Measurements from ENCODE around the gene RAD51.

RAD51 gene

DNA sequence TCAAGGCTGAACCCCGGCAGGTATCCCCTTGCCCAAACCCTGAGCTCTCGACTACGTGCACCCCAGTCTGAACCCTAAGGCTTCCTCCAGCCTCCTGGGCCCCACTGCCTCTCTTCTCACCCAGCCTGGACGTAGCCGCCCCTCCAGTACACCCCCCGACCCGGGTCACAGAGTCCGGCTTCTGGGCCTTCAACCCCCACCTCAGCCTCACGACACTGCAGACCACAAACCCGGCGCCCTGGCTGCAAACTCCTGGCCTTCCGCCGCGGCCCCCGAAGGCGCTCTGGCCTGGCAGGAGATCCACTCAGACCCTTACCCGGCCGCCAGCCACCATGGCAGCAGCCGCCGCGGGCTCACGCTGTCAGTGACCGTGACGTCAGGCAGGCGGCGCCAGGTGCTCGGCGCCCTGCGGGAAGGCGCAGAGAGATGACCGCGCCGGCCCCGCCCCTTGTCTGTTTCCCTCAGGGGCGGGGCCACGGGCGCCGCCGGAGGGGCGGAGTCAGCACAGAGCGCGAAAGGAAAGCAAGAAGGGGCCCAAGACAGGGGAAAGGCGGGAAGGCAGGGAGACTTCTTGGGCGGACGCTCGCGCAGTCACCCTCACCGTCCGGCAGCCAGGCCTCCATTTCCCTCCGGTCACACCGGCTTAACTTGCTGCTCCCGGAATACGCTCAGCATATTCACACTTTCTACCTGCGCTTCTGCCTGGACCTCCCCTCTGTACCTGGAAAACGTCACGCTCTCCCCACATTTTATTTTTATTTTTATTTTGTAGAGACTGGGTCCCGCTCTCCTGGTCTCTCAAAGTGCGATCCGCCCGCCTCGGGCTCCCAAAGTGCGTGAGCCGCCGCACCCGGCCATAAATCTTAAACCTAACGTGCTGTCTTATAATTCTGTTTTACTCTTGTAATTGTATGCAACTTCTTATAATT lies 60.2 kb downstream of the RAD51 start, which contains the start of gene RMDN3:
Gene RMDN3 (minus strand): TSS at position 372 of the 929 bp plus-strand sequence. CDS start 471 bp downstream, outside the sequence.
- H3K4me1 ChIP-seq (ENCODE audit: insufficient read depth, low read length), result peaks cover 16% of the 10 kb centered on the region
- H3K27me3 ChIP-seq (ENCODE audit: insufficient read depth, low read length), result no peaks in the 10 kb centered on the region
- H2AFZ ChIP-seq (ENCODE audit: low read depth, low read length), result peak within 1 kb of the TSS; percentile 95
- H3K9me3 ChIP-seq (ENCODE audit: low read length), result no peaks in the 10 kb centered on the region
- peak within 1 kb of the TSS; percentile 89 for H3K4me3 ChIP-seq (ENCODE audit: low read length)
- peaks cover 19% of the 10 kb centered on the region for H3K36me3 ChIP-seq (ENCODE audit: insufficient read depth, low read length)

- Histone ChIP-seq H2AFZ (ENCODE audit: low read depth, low read length) (peak overlapping the region; percentile 95), H3K36me3 (ENCODE audit: insufficient read depth, low read length) (peaks cover 19% of the 10 kb centered on the region), H3K27me3 (ENCODE audit: insufficient read depth, low read length) (no peaks in the 10 kb centered on the region), H3K4me1 (ENCODE audit: insufficient read depth, low read length) (peaks cover 16% of the 10 kb centered on the region), H3K9me3 (ENCODE audit: low read length) (no peaks in the 10 kb centered on the region), H3K4me3 (ENCODE audit: low read length) (peak overlapping the region; percentile 89)
Observed at GRCh38 chr15:40755812-40756208, 60.8 kb downstream of the RAD51 start.

- no peak overlapping the region for H2AFZ ChIP-seq (ENCODE audit: low read depth, low read length)
- no peaks in the 10 kb centered on the region for H3K27me3 ChIP-seq (ENCODE audit: insufficient read depth, low read length)
- no peak overlapping the region for H3K4me3 ChIP-seq (ENCODE audit: low read length)
- peaks cover 16% of the 10 kb centered on the region for H3K4me1 ChIP-seq (ENCODE audit: insufficient read depth, low read length)
- H3K36me3 ChIP-seq (ENCODE audit: insufficient read depth, low read length), result peaks cover 9% of the 10 kb centered on the region
- H3K9me3 ChIP-seq (ENCODE audit: low read length), result no peaks in the 10 kb centered on the region
Observed at GRCh38 chr15:40756938-40757337, 62.0 kb downstream of the RAD51 start.

GRCh38 chr15:40759961-40760360 lies 65.0 kb downstream of the RAD51 start:
- no peaks in the 10 kb centered on the region for H3K27me3 ChIP-seq (ENCODE audit: insufficient read depth, low read length)
- no peak overlapping the region for H3K4me3 ChIP-seq (ENCODE audit: low read length)
- no peak overlapping the region for H2AFZ ChIP-seq (ENCODE audit: low read depth, low read length)
- no peaks in the 10 kb centered on the region for H3K36me3 ChIP-seq (ENCODE audit: insufficient read depth, low read length)
- H3K4me1 ChIP-seq (ENCODE audit: insufficient read depth, low read length), result peaks cover 6% of the 10 kb centered on the region
- H3K9me3 ChIP-seq (ENCODE audit: low read length), result no peaks in the 10 kb centered on the region

DNA sequence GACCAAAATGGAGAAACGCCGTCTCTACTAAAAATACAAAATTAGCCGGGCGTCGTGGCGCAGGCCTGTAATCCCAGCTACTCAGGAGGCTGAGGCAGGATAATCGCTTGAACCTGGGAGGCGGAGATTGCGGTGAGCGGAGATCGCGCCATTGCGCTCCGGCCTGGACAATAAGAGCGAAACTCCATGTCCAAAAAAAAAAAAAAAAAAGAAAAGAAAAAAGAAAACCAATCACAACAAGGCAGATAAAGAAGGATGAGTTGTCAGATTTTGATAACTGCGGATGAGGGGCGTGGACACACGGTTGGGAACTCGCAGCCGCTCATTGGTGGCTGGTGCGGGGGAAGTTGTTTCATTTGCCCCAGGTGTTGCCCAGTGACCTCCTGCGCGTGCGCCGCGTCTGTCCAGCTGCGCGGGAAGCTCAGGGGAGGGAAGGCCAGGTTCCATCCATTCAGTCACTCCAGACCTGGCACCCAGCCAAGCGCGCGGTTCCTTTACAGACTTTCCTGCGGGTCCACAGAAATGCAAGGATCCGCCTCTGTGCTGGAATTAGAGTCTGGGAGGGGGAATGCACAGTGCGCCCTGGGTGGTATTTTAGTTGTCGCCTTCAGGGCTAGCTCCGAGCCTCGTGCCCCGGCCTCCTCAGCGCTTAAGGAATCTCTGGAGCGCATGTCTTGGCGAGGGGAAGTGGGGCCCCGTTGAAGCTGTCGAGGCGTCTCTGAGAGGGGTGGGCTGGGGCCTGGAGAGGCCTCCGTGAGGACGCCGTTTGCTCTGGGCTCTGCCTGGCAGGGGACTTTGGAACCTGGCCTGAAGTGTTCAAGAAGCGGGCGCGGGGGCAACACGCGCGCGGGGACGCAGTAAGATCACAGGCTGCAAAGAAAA lies 68.2 kb downstream of the RAD51 start:
- Histone ChIP-seq H3K27me3 (ENCODE audit: insufficient read depth, low read length) (no peaks in the 10 kb centered on the region), H3K9me3 (ENCODE audit: low read length) (no peaks in the 10 kb centered on the region), H3K4me3 (ENCODE audit: low read length) (peak overlapping the region; percentile 35), H3K4me1 (ENCODE audit: insufficient read depth, low read length) (no peaks in the 10 kb centered on the region), H2AFZ (ENCODE audit: low read depth, low read length) (no peak overlapping the region), H3K36me3 (ENCODE audit: insufficient read depth, low read length) (no peaks in the 10 kb centered on the region)

GRCh38 chr15:40763801-40764628 lies 69.0 kb downstream of the RAD51 start, which contains the start of gene GCHFR:
GCHFR (plus strand) TSS chr15:40764068; CDS start chr15:40764181, 113 bp downstream.
- no peaks in the 10 kb centered on the region for H3K4me1 ChIP-seq (ENCODE audit: insufficient read depth, low read length)
- no peaks in the 10 kb centered on the region for H3K9me3 ChIP-seq (ENCODE audit: low read length)
- H3K4me3 ChIP-seq (ENCODE audit: low read length), result peak within 1 kb of the TSS; percentile 35
- H3K27me3 ChIP-seq (ENCODE audit: insufficient read depth, low read length), result no peaks in the 10 kb centered on the region
- no peak within 1 kb of the TSS for H2AFZ ChIP-seq (ENCODE audit: low read depth, low read length)
- H3K36me3 ChIP-seq (ENCODE audit: insufficient read depth, low read length), result no peaks in the 10 kb centered on the region

GRCh38 chr15:40764629-40765103 lies 69.7 kb downstream of the RAD51 start:
- no peaks in the 10 kb centered on the region for H3K4me1 ChIP-seq (ENCODE audit: insufficient read depth, low read length)
- no peaks in the 10 kb centered on the region for H3K27me3 ChIP-seq (ENCODE audit: insufficient read depth, low read length)
- no peak overlapping the region for H3K4me3 ChIP-seq (ENCODE audit: low read length)
- no peaks in the 10 kb centered on the region for H3K9me3 ChIP-seq (ENCODE audit: low read length)
- H2AFZ ChIP-seq (ENCODE audit: low read depth, low read length), result no peak overlapping the region
- H3K36me3 ChIP-seq (ENCODE audit: insufficient read depth, low read length), result no peaks in the 10 kb centered on the region

- no peaks in the 10 kb centered on the region for H3K9me3 ChIP-seq (ENCODE audit: low read length)
- no peak overlapping the region for H3K4me3 ChIP-seq (ENCODE audit: low read length)
- H3K27me3 ChIP-seq (ENCODE audit: insufficient read depth, low read length), result no peaks in the 10 kb centered on the region
- no peaks in the 10 kb centered on the region for H3K36me3 ChIP-seq (ENCODE audit: insufficient read depth, low read length)
- no peak overlapping the region for H2AFZ ChIP-seq (ENCODE audit: low read depth, low read length)
- H3K4me1 ChIP-seq (ENCODE audit: insufficient read depth, low read length), result no peaks in the 10 kb centered on the region
Observed at GRCh38 chr15:40766194-40766815, 71.3 kb downstream of the RAD51 start.

GRCh38 chr15:40766906-40767837 lies 72.2 kb downstream of the RAD51 start:
- H3K27me3 ChIP-seq (ENCODE audit: insufficient read depth, low read length), result no peaks in the 10 kb centered on the region
- H3K9me3 ChIP-seq (ENCODE audit: low read length), result no peaks in the 10 kb centered on the region
- no peak overlapping the region for H2AFZ ChIP-seq (ENCODE audit: low read depth, low read length)
- no peaks in the 10 kb centered on the region for H3K36me3 ChIP-seq (ENCODE audit: insufficient read depth, low read length)
- H3K4me1 ChIP-seq (ENCODE audit: insufficient read depth, low read length), result no peaks in the 10 kb centered on the region
- H3K4me3 ChIP-seq (ENCODE audit: low read length), result no peak overlapping the region

DNA sequence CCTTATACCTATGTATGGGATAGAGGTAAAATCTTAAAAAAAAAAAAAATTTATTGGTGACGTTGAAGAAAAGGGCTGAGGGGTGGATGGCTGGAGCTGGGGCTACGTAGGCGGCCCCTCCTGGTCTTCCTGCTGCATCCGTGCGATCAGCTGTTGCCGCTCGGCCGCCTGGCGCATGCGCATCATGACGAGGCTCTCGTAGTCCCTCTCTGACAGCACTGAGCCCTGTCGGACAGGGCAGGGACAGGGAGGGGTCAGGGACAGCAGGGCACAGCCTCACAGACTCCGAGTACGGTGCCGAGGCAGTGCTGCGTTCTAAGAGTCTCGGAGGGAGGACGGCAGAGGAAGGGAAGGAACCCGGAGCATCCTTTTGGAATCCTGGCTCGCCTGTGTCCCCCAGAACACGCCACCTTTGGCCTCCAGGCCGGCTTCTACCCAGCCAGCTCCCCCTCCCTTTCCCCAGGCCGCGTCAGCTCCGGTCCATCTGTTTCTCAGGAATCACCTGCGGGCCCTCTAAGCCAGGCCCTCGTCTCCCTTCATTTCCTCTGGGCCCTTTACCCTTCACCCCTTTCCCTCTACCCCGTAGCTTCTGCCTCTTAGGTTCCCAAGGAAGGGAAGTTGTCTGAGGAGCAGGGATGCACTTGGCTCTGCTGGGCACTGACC lies 73.0 kb downstream of the RAD51 start:
- H3K4me1 ChIP-seq (ENCODE audit: insufficient read depth, low read length), result no peaks in the 10 kb centered on the region
- H2AFZ ChIP-seq (ENCODE audit: low read depth, low read length), result no peak overlapping the region
- no peak overlapping the region for H3K4me3 ChIP-seq (ENCODE audit: low read length)
- H3K9me3 ChIP-seq (ENCODE audit: low read length), result no peaks in the 10 kb centered on the region
- H3K27me3 ChIP-seq (ENCODE audit: insufficient read depth, low read length), result no peaks in the 10 kb centered on the region
- no peaks in the 10 kb centered on the region for H3K36me3 ChIP-seq (ENCODE audit: insufficient read depth, low read length)

Data from neuron (in vitro differentiated cells).